ENCODE measurements around the gene PRICKLE3.

The PRICKLE3 gene

GRCh38 chrX:49186125-49187027, at the start of gene PRICKLE3:
Gene PRICKLE3, minus strand, starts transcription at chrX:49186373. Its CDS starts 76 bp downstream, at chrX:49186297.
- peak within 1 kb of the TSS; percentile 81 for H3K27ac Mint-ChIP-seq
- peak within 1 kb of the TSS; percentile 81 for H3K4me3 Mint-ChIP-seq
- peaks cover 25% of the 10 kb centered on the region for H3K4me1 Mint-ChIP-seq
- DNase-seq (ENCODE audit: low spot score in 2 of 2) = peak; percentile 46 to 80
- peaks cover 37% of the 10 kb centered on the region for H3K36me3 Mint-ChIP-seq
- H3K9me3 Mint-ChIP-seq = no peaks in the 10 kb centered on the region
- peak; percentile 38 for ATAC-seq

GRCh38 chrX:49233887-49234555, 47.8 kb upstream of the PRICKLE3 start:
- no peaks in the 10 kb centered on the region for H3K9me3 Mint-ChIP-seq
- no peak for ATAC-seq
- peaks cover 20% of the 10 kb centered on the region for H3K36me3 Mint-ChIP-seq
- no peak overlapping the region for H3K27ac Mint-ChIP-seq
- no peak for DNase-seq (ENCODE audit: low spot score in 2 of 2)
- no peak overlapping the region for H3K4me3 Mint-ChIP-seq
- peaks cover 30% of the 10 kb centered on the region for H3K4me1 Mint-ChIP-seq

GRCh38 chrX:49233176-49233575, 47.0 kb upstream of the PRICKLE3 start, which contains the start of gene CACNA1F:
Gene CACNA1F, minus strand, starts transcription at chrX:49233340. Its CDS starts 31 bp downstream, at chrX:49233309.
- H3K4me1 Mint-ChIP-seq = peaks cover 30% of the 10 kb centered on the region
- peaks cover 16% of the 10 kb centered on the region for H3K36me3 Mint-ChIP-seq
- no peaks in the 10 kb centered on the region for H3K9me3 Mint-ChIP-seq
- ATAC-seq = no peak
- no peak within 1 kb of the TSS for H3K4me3 Mint-ChIP-seq
- DNase-seq (ENCODE audit: low spot score in 2 of 2) = no peak
- H3K27ac Mint-ChIP-seq = no peak within 1 kb of the TSS

DNA sequence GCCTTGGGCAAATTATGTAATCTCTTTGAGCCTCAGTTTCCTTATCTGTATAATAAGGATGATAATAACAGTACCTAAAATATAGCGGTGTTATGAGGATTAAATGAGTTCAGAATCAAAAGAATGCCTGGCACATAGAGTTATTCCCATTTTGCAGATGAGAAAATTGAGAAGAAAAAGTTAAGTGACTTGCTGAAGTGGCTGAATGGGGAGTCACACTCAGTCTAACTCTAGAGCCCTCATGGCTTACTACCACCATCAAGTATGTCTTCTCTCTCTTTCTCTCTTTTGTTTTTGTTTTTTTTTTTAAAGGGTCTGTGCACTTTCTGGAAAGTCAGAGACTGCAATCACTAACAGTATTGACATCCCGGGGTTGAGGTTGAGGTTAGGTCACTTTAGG, 46.4 kb upstream of the PRICKLE3 start:
- DNase-seq (ENCODE audit: low spot score in 2 of 2) (no peak), ATAC-seq (no peak)
- H3K9me3 Mint-ChIP-seq = no peaks in the 10 kb centered on the region
- peaks cover 10% of the 10 kb centered on the region for H3K36me3 Mint-ChIP-seq
- H3K27ac Mint-ChIP-seq = no peak overlapping the region
- H3K4me3 Mint-ChIP-seq = no peak overlapping the region
- H3K4me1 Mint-ChIP-seq = peaks cover 30% of the 10 kb centered on the region

- no peaks in the 10 kb centered on the region for H3K36me3 Mint-ChIP-seq
- H3K27ac Mint-ChIP-seq = peak overlapping the region; percentile 88
- H3K4me1 Mint-ChIP-seq = peaks cover 21% of the 10 kb centered on the region
- H3K9me3 Mint-ChIP-seq = no peaks in the 10 kb centered on the region
- peak overlapping the region; percentile 67 for H3K4me3 Mint-ChIP-seq
- ATAC-seq = no peak
- DNase-seq (ENCODE audit: low spot score in 2 of 2) = no peak
Measured at GRCh38 chrX:49231333-49232000, 45.3 kb upstream of the PRICKLE3 start.

- Mint-ChIP-seq H3K36me3 (no peaks in the 10 kb centered on the region), H3K9me3 (no peaks in the 10 kb centered on the region), H3K27ac (peak overlapping the region; percentile 88), H3K4me1 (peaks cover 21% of the 10 kb centered on the region), H3K4me3 (peak overlapping the region; percentile 67)
- peak; percentile 88 for ATAC-seq
- DNase-seq (ENCODE audit: low spot score in 2 of 2) = peak; percentile 21 to 74
Measured at GRCh38 chrX:49230500-49231232, 44.5 kb upstream of the PRICKLE3 start.

- Mint-ChIP-seq H3K4me1 (peaks cover 15% of the 10 kb centered on the region), H3K4me3 (no peak overlapping the region), H3K36me3 (no peaks in the 10 kb centered on the region)
Measured at GRCh38 chrX:49228185-49228584, 42.0 kb upstream of the PRICKLE3 start.

DNA sequence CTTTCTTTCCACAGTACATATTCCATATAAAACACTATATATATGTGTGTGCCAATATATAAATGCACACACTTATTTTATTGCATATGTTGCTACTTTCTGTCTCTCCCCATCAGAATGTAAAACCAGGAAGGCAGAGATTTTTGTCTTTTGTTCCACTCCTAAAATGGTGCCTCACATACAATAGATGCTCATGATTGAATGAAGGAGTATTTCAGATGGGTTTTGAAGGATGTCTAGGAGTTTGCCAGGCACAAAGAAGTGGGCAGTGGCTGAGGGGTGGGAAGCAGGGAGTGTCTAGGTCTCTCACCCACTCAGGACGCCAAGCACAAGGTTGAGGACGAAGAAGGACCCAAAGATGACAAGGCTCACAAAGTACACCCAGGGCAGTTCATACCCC, 41.6 kb upstream of the PRICKLE3 start:
- no peaks in the 10 kb centered on the region for H3K36me3 Mint-ChIP-seq
- H3K27ac Mint-ChIP-seq = no peak overlapping the region
- ATAC-seq = no peak
- no peak for DNase-seq (ENCODE audit: low spot score in 2 of 2)
- H3K4me3 Mint-ChIP-seq = no peak overlapping the region
- no peaks in the 10 kb centered on the region for H3K9me3 Mint-ChIP-seq
- H3K4me1 Mint-ChIP-seq = peaks cover 15% of the 10 kb centered on the region

More at GRCh38 chrX:49228185-49228584, 42.0 kb upstream of the PRICKLE3 start:
- DNase-seq (ENCODE audit: low spot score in 2 of 2) (no peak), ATAC-seq (no peak)
- H3K9me3 Mint-ChIP-seq = no peaks in the 10 kb centered on the region
- H3K27ac Mint-ChIP-seq = no peak overlapping the region

GRCh38 chrX:49226946-49227345, 40.8 kb upstream of the PRICKLE3 start:
- Mint-ChIP-seq H3K4me1 (peaks cover 14% of the 10 kb centered on the region), H3K27ac (no peak overlapping the region)
- no peak for ATAC-seq

GRCh38 chrX:49225858-49226257, 39.7 kb upstream of the PRICKLE3 start:
- ATAC-seq (no peak), DNase-seq (ENCODE audit: low spot score in 2 of 2) (no peak)
- H3K27ac Mint-ChIP-seq = no peak overlapping the region
- peaks cover 5% of the 10 kb centered on the region for H3K4me1 Mint-ChIP-seq
- no peaks in the 10 kb centered on the region for H3K36me3 Mint-ChIP-seq
- no peaks in the 10 kb centered on the region for H3K9me3 Mint-ChIP-seq
- no peak overlapping the region for H3K4me3 Mint-ChIP-seq

More at GRCh38 chrX:49226946-49227345, 40.8 kb upstream of the PRICKLE3 start:
- no peak for DNase-seq (ENCODE audit: low spot score in 2 of 2)
- no peaks in the 10 kb centered on the region for H3K9me3 Mint-ChIP-seq
- H3K4me3 Mint-ChIP-seq = no peak overlapping the region
- no peaks in the 10 kb centered on the region for H3K36me3 Mint-ChIP-seq

DNA sequence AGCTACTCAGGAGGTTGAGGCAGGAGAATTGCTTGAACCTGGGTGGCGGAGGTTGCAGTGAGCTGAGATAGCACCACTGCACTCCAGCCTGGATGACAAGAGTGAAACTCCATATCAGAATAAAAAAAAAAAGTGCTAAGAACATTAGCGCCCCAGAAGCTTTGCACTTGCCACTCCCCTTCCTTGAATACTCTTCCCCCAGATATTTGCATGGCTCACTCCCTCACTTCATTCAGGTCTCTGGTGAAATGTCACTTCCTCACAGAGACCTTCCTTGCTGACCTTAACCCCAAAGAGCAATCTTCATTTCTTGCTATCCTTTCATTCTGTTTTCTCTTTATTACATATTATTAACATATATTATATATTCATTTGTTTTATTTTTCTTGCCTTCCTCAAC, 35.7 kb upstream of the PRICKLE3 start:
- Mint-ChIP-seq H3K4me1 (no peaks in the 10 kb centered on the region), H3K9me3 (no peaks in the 10 kb centered on the region), H3K36me3 (no peaks in the 10 kb centered on the region), H3K27ac (no peak overlapping the region), H3K4me3 (no peak overlapping the region)
- ATAC-seq = no peak
- DNase-seq (ENCODE audit: low spot score in 2 of 2) = no peak

DNA sequence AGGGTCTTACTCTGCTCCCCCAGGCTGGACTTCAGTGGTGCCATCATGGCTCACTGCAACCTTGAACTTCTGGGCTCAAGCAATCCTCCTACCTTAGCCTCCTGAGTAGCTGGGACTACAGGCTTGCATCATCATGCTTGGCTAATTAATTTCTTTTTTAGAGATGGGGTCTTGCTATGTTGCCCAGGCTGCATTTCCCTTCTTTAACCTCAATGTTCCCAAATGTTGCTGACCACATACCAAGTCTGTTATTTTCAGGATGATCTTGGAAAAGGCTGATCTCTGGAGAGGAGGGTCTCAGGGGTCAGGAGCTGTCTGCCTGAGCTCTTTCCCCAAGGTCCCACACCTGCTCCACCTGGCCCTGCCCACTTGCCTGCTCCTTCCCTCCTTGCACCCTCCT, 33.9 kb upstream of the PRICKLE3 start:
- no peaks in the 10 kb centered on the region for H3K9me3 Mint-ChIP-seq
- no peak for DNase-seq (ENCODE audit: low spot score in 2 of 2)
- ATAC-seq = no peak
- H3K36me3 Mint-ChIP-seq = no peaks in the 10 kb centered on the region
- H3K27ac Mint-ChIP-seq = no peak overlapping the region
- no peaks in the 10 kb centered on the region for H3K4me1 Mint-ChIP-seq
- H3K4me3 Mint-ChIP-seq = no peak overlapping the region

GRCh38 chrX:49214996-49215526, 28.9 kb upstream of the PRICKLE3 start:
- Mint-ChIP-seq H3K4me3 (no peak overlapping the region), H3K4me1 (no peaks in the 10 kb centered on the region), H3K36me3 (no peaks in the 10 kb centered on the region), H3K27ac (no peak overlapping the region), H3K9me3 (peaks cover 7% of the 10 kb centered on the region)
- ATAC-seq = no peak
- no peak for DNase-seq (ENCODE audit: low spot score in 2 of 2)

GRCh38 chrX:49214416-49214815, 28.2 kb upstream of the PRICKLE3 start:
- no peak for ATAC-seq
- Mint-ChIP-seq H3K27ac (no peak overlapping the region), H3K4me3 (no peak overlapping the region), H3K9me3 (peaks cover 7% of the 10 kb centered on the region), H3K36me3 (no peaks in the 10 kb centered on the region), H3K4me1 (no peaks in the 10 kb centered on the region)
- no peak for DNase-seq (ENCODE audit: low spot score in 2 of 2)

Measured in stimulated activated effector memory CD8-positive, alpha-beta T cell treated with anti-CD3 and anti-CD28 coated beads, Interleukin-12 subunit alpha, Interleukin-12 subunit beta, amount 100 ng/mL, for 72 hours (primary cell).